Measurements from ENCODE around the gene CABP1. TPM values are rescaled to one million over a fixed set of nuclear protein-coding genes. Genes with fewer than 3 reads are reported as not detected.
"Not testable (repeated sequence)": the region's sequence is repeated elsewhere in the genome, so short reads cannot be mapped to it uniquely, and the experiment has no call there.

The CABP1 gene
- total and polyA plus RNA-seq, 2 of the 13 experiments (the other 11 are each of a cell fraction or from before 2014, with no cell fraction given): not detected

DNA sequence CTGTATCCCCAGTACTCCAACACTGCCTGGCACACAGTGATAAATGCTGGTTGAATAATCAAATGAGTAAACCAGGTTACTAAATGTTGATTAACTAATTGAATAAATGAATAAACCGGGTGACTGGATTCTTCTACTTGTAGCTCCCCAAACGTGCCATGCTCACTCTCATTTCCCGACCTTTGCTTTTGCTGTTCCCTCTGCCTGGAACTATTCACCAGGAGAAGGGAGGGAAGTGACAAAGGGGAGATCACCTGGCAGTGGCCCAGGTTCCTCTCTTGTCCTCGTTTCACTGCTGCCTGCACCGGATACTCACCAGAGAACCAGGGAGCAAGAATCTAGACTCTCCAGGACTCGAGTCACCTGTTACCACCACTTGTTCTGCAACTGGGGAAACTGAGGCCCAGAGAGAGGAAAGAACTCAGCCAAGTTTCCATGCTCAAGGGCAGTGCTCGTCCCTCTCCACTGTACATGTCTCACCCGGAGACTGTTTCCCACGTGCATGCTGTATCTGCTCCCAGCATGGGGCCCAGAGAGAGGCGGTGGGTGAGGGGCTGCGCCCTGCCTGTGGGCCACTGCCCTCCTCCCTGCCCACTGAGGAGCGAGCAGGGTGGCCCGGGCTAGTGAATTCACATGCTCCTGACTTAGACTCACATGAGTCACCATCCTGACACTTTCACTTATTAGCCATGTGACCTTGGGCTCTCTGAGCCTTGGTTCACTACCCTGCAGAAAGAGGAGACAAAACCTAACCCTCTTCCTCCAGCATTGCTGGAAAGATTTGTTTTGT, 41.6 kb upstream of the CABP1 start (continued):
- TF ChIP-seq, protein P1, sequence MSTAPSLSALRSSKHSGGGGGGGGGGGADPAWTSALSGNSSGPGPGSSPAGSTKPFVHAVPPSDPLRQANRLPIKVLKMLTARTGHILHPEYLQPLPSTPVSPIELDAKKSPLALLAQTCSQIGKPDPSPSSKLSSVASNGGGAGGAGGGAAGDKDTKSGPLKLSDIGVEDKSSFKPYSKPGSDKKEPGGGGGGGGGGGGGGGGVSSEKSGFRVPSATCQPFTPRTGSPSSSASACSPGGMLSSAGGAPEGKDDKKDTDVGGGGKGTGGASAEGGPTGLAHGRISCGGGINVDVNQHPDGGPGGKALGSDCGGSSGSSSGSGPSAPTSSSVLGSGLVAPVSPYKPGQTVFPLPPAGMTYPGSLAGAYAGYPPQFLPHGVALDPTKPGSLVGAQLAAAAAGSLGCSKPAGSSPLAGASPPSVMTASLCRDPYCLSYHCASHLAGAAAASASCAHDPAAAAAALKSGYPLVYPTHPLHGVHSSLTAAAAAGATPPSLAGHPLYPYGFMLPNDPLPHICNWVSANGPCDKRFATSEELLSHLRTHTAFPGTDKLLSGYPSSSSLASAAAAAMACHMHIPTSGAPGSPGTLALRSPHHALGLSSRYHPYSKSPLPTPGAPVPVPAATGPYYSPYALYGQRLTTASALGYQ (CRISPR knock-in tag; IDR thresholded peaks at IDR 0.05): no peak

DNA sequence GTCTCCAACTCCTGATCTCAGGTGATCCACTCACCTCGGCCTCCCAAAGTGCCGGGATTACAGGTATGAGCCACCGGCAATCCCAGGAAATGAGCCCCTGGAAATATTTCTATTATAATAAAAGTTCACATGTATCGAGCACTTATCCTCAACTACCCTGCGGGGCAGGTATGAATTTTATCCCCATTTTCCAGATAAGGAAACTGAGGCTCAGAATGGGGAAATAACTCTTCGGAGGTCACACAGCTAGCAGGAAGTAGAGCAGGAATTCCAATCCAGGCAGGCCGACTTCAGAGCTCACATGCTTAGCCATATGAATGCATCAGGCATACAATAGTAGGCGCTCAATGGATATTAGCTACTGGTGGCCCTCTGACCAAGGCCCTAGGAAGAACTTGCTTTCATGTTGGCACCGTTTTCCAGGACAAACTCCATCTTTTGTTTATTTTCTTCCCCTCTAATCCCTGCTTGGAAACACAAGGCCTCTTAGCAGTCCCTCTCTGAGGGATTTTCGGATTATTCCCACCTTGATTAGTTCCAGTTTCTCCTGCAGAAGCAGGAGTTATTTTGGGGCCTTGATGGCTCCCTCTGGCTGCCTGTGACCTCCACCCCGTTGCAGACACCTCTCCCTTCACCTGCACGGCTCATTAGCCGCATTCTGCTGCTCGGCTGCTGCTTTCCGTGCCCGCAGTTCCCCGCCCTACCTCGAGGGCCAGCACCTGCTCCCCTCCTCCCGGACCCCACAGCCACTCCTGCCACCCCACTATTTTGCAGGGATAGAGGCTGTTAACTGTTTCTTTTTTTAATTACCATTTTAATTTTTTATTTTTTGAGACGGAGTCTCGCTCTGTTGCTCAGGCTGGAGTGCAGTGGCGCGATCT, 40.5 kb upstream of the CABP1 start:
- no peak for DNase-seq (ENCODE audit: low spot score)
- BruUV-seq (replicated peaks): no TSS peak
- ChIA-PET POLR2A (interaction anchor here (0.9 kb wide), 1 partner anchor 18 kb away, joined by 3 read pairs; the partner anchor contains the start of gene POP5), CTCF (ENCODE audit: low intra/inter-chr PET ratio, low total read pairs) (no interaction called here)
- H3K4me3 ChIP-seq (replicated peaks in 1 of 3; ENCODE audit: insufficient read depth in 1 of 3, low read depth in 2 of 3, low read length in 3 of 3): no peak overlapping the region
- TF ChIP-seq ELF3 (CRISPR knock-in tag; IDR thresholded peaks at IDR 0.05): 0 out of 2 replicates have a peak, but pooled peaks have one; percentile 39
- TF ChIP-seq, protein P2, sequence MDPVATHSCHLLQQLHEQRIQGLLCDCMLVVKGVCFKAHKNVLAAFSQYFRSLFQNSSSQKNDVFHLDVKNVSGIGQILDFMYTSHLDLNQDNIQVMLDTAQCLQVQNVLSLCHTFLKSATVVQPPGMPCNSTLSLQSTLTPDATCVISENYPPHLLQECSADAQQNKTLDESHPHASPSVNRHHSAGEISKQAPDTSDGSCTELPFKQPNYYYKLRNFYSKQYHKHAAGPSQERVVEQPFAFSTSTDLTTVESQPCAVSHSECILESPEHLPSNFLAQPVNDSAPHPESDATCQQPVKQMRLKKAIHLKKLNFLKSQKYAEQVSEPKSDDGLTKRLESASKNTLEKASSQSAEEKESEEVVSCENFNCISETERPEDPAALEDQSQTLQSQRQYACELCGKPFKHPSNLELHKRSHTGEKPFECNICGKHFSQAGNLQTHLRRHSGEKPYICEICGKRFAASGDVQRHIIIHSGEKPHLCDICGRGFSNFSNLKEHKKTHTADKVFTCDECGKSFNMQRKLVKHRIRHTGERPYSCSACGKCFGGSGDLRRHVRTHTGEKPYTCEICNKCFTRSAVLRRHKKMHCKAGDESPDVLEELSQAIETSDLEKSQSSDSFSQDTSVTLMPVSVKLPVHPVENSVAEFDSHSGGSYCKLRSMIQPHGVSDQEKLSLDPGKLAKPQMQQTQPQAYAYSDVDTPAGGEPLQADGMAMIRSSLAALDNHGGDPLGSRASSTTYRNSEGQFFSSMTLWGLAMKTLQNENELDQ (CRISPR knock-in tag; IDR thresholded peaks at IDR 0.05; ENCODE audit: borderline replicate concordance): no peak
- TF ChIP-seq POLR2A (IDR thresholded peaks at IDR 0.05; ENCODE audit: insufficient read depth in 1 of 2, low read depth in 2 of 2, low read length in 2 of 2): no peak
- TF ChIP-seq ZNF629 (CRISPR knock-in tag; conservative IDR thresholded peaks at IDR 0.05): peak; percentile 86
- no peak for TF ChIP-seq KLF13 (CRISPR knock-in tag; IDR thresholded peaks at IDR 0.05)
- ATAC-seq: peak; percentile 63
- in situ Hi-C loops (cut with HindIII; ENCODE audit: extremely low pct_ligation_motif_present, low pct_unique_long_range_greater_than_20kb) (no loop called here), intact Hi-C loops (cut with micrococcal nuclease; ENCODE audit: unreplicated experiment) (no loop called here)
- no peak for FAIRE-seq
- H3K27ac ChIP-seq (ENCODE audit: extremely low read length, insufficient read depth, low read length): no peak overlapping the region
- no peaks in the 10 kb centered on the region for H3K9me3 ChIP-seq (ENCODE audit: low read length)
- no peak overlapping the region for H2AFZ ChIP-seq (ENCODE audit: low read length)
- peaks cover 4 to 35% of the 10 kb centered on the region in 2 experiments; a peak in 4 of 5 replicates for H3K27me3 ChIP-seq (ENCODE audit: control insufficient read depth in 1 of 2, insufficient read depth in 2 of 2, low read length in 2 of 2)
- no peaks in the 10 kb centered on the region for H4K20me1 ChIP-seq (ENCODE audit: insufficient read depth, low read length)
- H3K36me3 ChIP-seq (replicated peaks in 1 of 2; ENCODE audit: control insufficient read depth in 1 of 2, insufficient read depth in 2 of 2, low read length in 2 of 2): no peaks in the 10 kb centered on the region
- peaks cover 19% of the 10 kb centered on the region for H3K4me1 ChIP-seq (ENCODE audit: insufficient read depth, low read length)
- peak overlapping the region; percentile 42; the same call in 1 of the 2 replicates for H3K4me2 ChIP-seq (ENCODE audit: low read depth, low read length)
- WGBS (ENCODE audit: low lambda C conversion rate): 35% methylated on average over 23 of the region's 23 CpGs
- no peaks in the 10 kb centered on the region for H3K79me2 ChIP-seq (ENCODE audit: insufficient read depth, low read length)
- no peak overlapping the region for H3K9ac ChIP-seq (ENCODE audit: insufficient read depth, low read depth, low read length)

DNA sequence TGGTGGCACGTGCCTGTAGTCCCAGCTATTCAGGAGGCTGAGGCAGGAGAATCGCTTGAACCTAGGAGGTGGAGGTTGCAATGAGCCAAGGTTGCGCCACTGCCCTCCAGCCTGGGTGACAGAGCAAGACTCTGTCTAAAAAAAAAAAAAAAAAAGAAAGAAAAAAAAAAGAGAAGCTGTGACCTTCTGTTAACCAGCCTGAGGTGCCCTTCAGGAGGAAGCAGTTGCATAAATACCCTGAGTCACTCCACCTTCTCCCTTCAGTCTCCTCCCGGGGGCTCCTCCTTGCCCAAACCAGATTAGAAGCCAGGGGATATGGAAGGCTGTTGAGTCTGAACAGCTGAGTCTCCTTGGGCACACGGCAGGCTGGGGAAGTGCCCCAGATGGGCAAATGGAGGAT, 38.0 kb upstream of the CABP1 start:
- BruUV-seq (replicated peaks); H2AFZ ChIP-seq (ENCODE audit: low read length); H3K27ac ChIP-seq (ENCODE audit: extremely low read length, insufficient read depth, low read length); POLR2A ChIA-PET; H4K20me1 ChIP-seq (ENCODE audit: insufficient read depth, low read length); CTCF ChIA-PET (ENCODE audit: low intra/inter-chr PET ratio, low total read pairs); H3K4me3 ChIP-seq (replicated peaks in 1 of 3; ENCODE audit: insufficient read depth in 1 of 3, low read depth in 2 of 3, low read length in 3 of 3); DNase-seq (ENCODE audit: low spot score); intact Hi-C loops (cut with micrococcal nuclease; ENCODE audit: unreplicated experiment); H3K36me3 ChIP-seq (replicated peaks in 1 of 2; ENCODE audit: control insufficient read depth in 1 of 2, insufficient read depth in 2 of 2, low read length in 2 of 2); H3K9ac ChIP-seq (ENCODE audit: insufficient read depth, low read depth, low read length); FAIRE-seq; H3K79me2 ChIP-seq (ENCODE audit: insufficient read depth, low read length); in situ Hi-C loops (cut with HindIII; ENCODE audit: extremely low pct_ligation_motif_present, low pct_unique_long_range_greater_than_20kb); ATAC-seq; H3K4me2 ChIP-seq (ENCODE audit: low read depth, low read length); H3K9me3 ChIP-seq (ENCODE audit: low read length): not testable (repeated sequence)
- 39% methylated on average over 5 of the region's 5 CpGs for WGBS (ENCODE audit: low lambda C conversion rate)
- H3K27me3 ChIP-seq (ENCODE audit: control insufficient read depth in 1 of 2, insufficient read depth in 2 of 2, low read length in 2 of 2): peaks cover 4 to 30% of the 10 kb centered on the region in 2 experiments; a peak in 4 of 5 replicates
- peaks cover 19% of the 10 kb centered on the region for H3K4me1 ChIP-seq (ENCODE audit: insufficient read depth, low read length)
